K562 (cell line): ENCODE results near the gene SULT6B1. TPM values are rescaled to one million over a fixed set of nuclear protein-coding genes. Genes with fewer than 3 reads are reported as not detected.
"Not testable (repeated sequence)": the region's sequence is repeated elsewhere in the genome, so short reads cannot be mapped to it uniquely, and the experiment has no call there.

Experiments used
- ATAC-seq: fragments of 200-7000 bp; cut with Tn5 transposase; 3 replicates; pipeline ENCODE4 v1.9.1; 2020; ENCODE audit warnings: moderate library complexity
- BruUV-seq: library from RNA; stranded (reverse); fragments of 400-500 nt; replicated peaks from 2 replicates; lab custom pipeline; 2021; lab: Mats Ljungman, UMichigan
- CTCF ChIA-PET: fragments of 300-600 bp; formaldehyde crosslinking; extraction: SDS; loops from one replicate; lab custom pipeline; 2021; ENCODE audit warnings: low intra/inter-chr PET ratio; lab: Yijun Ruan, JAX
- POLR2A ChIA-PET: fragments of 300-600, 350-650 bp; sonication (Branson Sonifier 250); formaldehyde crosslinking; extraction: SDS; loops from one replicate; lab custom pipeline; 2021; ENCODE audit warnings: antibody characterized with exemption, inconsistent platforms; lab: Yijun Ruan, JAX
- DNase-seq, 4 experiments: peaks; one replicate each; pipeline versions ENCODE4 v3.0.0 to v3.0.0-alpha.2; 2011 to 2018; ENCODE audit warnings: low spot score in 3 of 4, mixed read lengths in 3 of 4; ENCODE audit errors: extremely low read depth in 1 of 4
- FAIRE-seq: peaks from 2 replicates; lab custom pipeline; 2011; peaks lifted over from hg19 to GRCh38; lab: Jason Lieb, UNC
- H2AFZ ChIP-seq: 2 replicates; pipeline ENCODE4 v1.6.0; 2011; ENCODE audit warnings: low read depth, low read length, control low read depth, inconsistent platforms
- H3K27ac ChIP-seq: fragments of 200-600 bp; 3 replicates; pipeline ENCODE4 v1.8.0; 2011; ENCODE audit warnings: low read depth, mild to moderate bottlenecking, control low read depth, inconsistent platforms, low read length, moderate library complexity, mixed read lengths; ENCODE audit errors: extremely low read depth
- H3K27me3 ChIP-seq, 2 experiments: fragments of 300-600 bp in 1 of 2; 2 replicates in 1 of 2; 3 replicates in 1 of 2; pipeline versions ENCODE4 v1.6.0 to v1.8.0; 2011; ENCODE audit warnings: inconsistent platforms in 2 of 2, low read length in 2 of 2, mild to moderate bottlenecking in 1 of 2, mixed read lengths in 1 of 2, moderate library complexity in 1 of 2; ENCODE audit not compliant: control insufficient read depth in 2 of 2, insufficient read depth in 2 of 2
- H3K36me3 ChIP-seq: fragments of 300-600 bp; 3 replicates; pipeline ENCODE4 v1.8.0; 2011; ENCODE audit warnings: mild to moderate bottlenecking, low read length, inconsistent platforms; ENCODE audit not compliant: control insufficient read depth, insufficient read depth
- H3K4me1 ChIP-seq, 2 experiments: fragments of 200-600 bp in 1 of 2; replicated peaks in 1 of 2; 2 replicates in 1 of 2; 3 replicates in 1 of 2; pipeline versions ENCODE4 v1.5.1 to v1.8.0; 2011; ENCODE audit warnings: inconsistent platforms in 2 of 2, low read length in 2 of 2, mild to moderate bottlenecking in 1 of 2, mixed read lengths in 1 of 2, moderate library complexity in 1 of 2; ENCODE audit not compliant: control insufficient read depth in 2 of 2, insufficient read depth in 2 of 2
- H3K4me2 ChIP-seq: 2 replicates; pipeline ENCODE4 v1.6.1; 2011; ENCODE audit warnings: low read length, control low read depth, inconsistent platforms, mixed read lengths; ENCODE audit not compliant: insufficient read depth
- H3K4me3 ChIP-seq: fragments of 200-600 bp; sonication (generic), shearing (Covaris generic); 2 replicates; pipeline ENCODE4 v1.5.1; 2016; ENCODE audit warnings: control low read depth, inconsistent platforms
- H3K79me2 ChIP-seq: fragments of 200-600 bp; 3 replicates; pipeline ENCODE4 v1.8.0; 2011; ENCODE audit warnings: low read length, inconsistent platforms; ENCODE audit not compliant: control insufficient read depth, insufficient read depth
- H3K9ac ChIP-seq, 2 experiments: 2 replicates each; pipeline versions ENCODE4 v1.6.0 to v1.6.1; 2011; ENCODE audit warnings: low read depth in 2 of 2, low read length in 2 of 2, control low read depth in 1 of 2, inconsistent platforms in 1 of 2, mild to moderate bottlenecking in 1 of 2, mixed read lengths in 1 of 2; ENCODE audit not compliant: insufficient read depth in 1 of 2
- H3K9me1 ChIP-seq: one replicate; pipeline ENCODE4 v1.6.0; 2011; ENCODE audit warnings: inconsistent platforms, mild to moderate bottlenecking, low read length, moderate library complexity; ENCODE audit not compliant: control insufficient read depth, insufficient read depth
- H3K9me3 ChIP-seq: replicated peaks from 2 replicates; pipeline ENCODE4 v1.5.1; 2011; ENCODE audit warnings: low read depth, low read length, inconsistent platforms; ENCODE audit not compliant: control insufficient read depth, insufficient read depth
- H4K20me1 ChIP-seq: replicated peaks from 2 replicates; pipeline ENCODE4 v1.6.1; 2011; ENCODE audit warnings: low read length, inconsistent platforms, mixed read lengths; ENCODE audit not compliant: control insufficient read depth, insufficient read depth
- SUPT5H ChIP-seq: fragments of 450-650 bp; IDR thresholded peaks from 2 replicates; pipeline ENCODE4 v1.6.1; 2016
- ZNF75A ChIP-seq: fragments of 450-650 bp; formaldehyde crosslinking; IDR thresholded peaks from 2 replicates; pipeline ENCODE4 v1.4.0; 2020; ENCODE audit warnings: mild to moderate bottlenecking
- WGBS: fragments of 100-300 bp; shearing (Covaris generic); methylation state at CpG from one replicate; pipeline ENCODE4 v1.1.6; 2016; ENCODE audit warnings: low coverage, mixed read lengths; ENCODE audit not compliant: insufficient coverage; ENCODE audit errors: missing lambda C conversion rate; 5-methylcytosine and 5-hydroxymethylcytosine counted together
- in situ Hi-C: fragments of 300-500 bp; cut with MboI; formaldehyde crosslinking; loops from 4 replicates; pipeline ENCODE4 v1.15.0; 2018; ENCODE audit warnings: inconsistent platforms, mixed read lengths
- intact Hi-C: fragments of 100-400 bp; cut with micrococcal nuclease; formaldehyde crosslinking; loops from 2 replicates; pipeline ENCODE4 v1.14.2; 2022
- polyA plus RNA-seq, 8 experiments: library from polyadenylated mRNA; depleted of rRNA in 4 of 8; stranded (reverse) in 5 of 8; unstranded in 3 of 8; fragments of >200 nt; fragmentation: Nextera tagmentation in 2 of 8; fragmentation: Illumina TruSeq in 1 of 8; extraction: Ambion mirVana in 2 of 8; extraction: Trizol in 1 of 8; gene quantifications; 2 replicates each; pipeline versions ENCODE4 v1.2.1 to v1.2.3, GENCODE V29; 2011 to 2014; ENCODE audit warnings: inconsistent platforms in 1 of 8, missing spikeins in 1 of 8
- total RNA-seq, 7 experiments: library from RNA; depleted of rRNA in 6 of 7; stranded (reverse); fragments of >200 nt in 6 of 7; fragmentation: Illumina TruSeq in 2 of 7; extraction: Trizol in 2 of 7; gene quantifications; 2 replicates each; pipeline versions ENCODE4 v1.2.1 to v1.2.3, GENCODE V29; 2011 to 2021; ENCODE audit warnings: low replicate concordance in 1 of 7
- TF ChIP-seq, protein P1 (sequence below), 3 experiments: fragments of 200-800 bp in 1 of 3; fragments of 250-450 bp in 1 of 3; fragments of 450-650 bp in 1 of 3; sonication (Bioruptor Pico) in 1 of 3; sonication (Bioruptor generic) in 1 of 3; formaldehyde crosslinking in 1 of 3; IDR thresholded peaks; 2 replicates each; pipeline versions ENCODE4 v1.6.1 to v1.8.0; 2016 to 2022; ENCODE audit warnings: mild to moderate bottlenecking in 2 of 3, missing genetic modification characterization in 2 of 3, missing compliant biosample characterization in 1 of 3, moderate library complexity in 1 of 3

The SULT6B1 gene
- total and polyA plus RNA-seq, 9 of the 15 experiments (the other 6 are each of a cell fraction or from before 2014, with no cell fraction given): not detected

DNA sequence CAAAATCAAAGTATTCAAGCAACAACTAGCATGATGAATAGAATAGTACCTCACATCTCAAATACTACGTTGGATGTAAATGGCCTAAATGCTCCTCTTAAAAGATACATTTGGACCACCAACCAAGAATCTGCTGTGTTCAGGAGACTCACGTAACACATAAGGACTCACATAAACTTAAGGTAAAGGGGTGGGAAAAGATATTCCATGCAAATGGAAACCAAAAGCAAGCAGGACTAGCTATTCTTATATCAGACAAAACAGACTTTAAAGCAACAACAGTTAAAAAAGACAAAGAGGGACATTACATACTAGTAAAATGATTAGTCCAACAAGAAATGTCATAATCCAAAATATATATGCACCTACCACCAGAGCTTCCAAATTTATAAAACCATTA lies 18.3 kb upstream of the SULT6B1 start:
- FAIRE-seq, POLR2A ChIA-PET, CTCF ChIA-PET, H2AFZ ChIP-seq, H3K9me1 ChIP-seq, H3K4me2 ChIP-seq, BruUV-seq, ATAC-seq, H3K27ac ChIP-seq, H3K27me3 ChIP-seq, H3K9ac ChIP-seq, H3K4me1 ChIP-seq, H4K20me1 ChIP-seq, intact Hi-C loops, DNase-seq, in situ Hi-C loops, H3K4me3 ChIP-seq: not testable (repeated sequence)
- peaks cover 27% of the 10 kb centered on the region for H3K9me3 ChIP-seq
- WGBS: 93% methylated on average over 2 of the region's 2 CpGs
- peaks cover 98% of the 10 kb centered on the region for H3K36me3 ChIP-seq
- H3K79me2 ChIP-seq: peaks cover 65% of the 10 kb centered on the region
- peak; percentile 90 for TF ChIP-seq ZNF75A (CRISPR knock-in tag)

DNA sequence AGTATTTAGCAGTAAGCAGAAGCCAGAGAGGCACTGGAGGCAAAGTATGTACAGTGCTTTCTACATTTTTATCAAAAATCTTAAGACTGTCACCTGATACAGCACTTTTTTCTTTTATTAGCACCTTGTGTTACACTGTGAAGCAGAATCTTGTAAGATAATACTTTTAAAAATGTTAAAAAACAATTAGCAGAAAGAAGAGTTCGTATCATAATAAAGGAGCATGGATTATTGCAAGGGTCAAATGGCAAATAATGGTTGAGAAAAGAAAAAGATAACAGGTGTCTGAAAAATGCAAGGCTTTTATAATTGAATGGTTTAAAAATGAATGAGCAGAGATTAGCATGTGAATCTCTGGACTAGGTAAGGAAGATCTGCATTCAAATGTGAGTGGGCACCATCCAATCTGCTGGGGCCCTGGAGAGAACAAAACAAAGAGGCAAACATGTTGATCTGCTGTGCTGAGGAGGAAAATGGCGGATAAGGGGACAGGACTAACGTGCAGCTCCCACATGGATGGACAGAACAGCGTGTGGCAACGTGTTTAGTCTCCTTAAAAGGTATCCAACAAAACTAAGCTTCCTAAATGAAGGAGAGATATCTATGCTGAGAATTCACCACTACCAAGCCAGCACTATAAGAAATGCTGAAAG lies 17.3 kb upstream of the SULT6B1 start:
- no peak overlapping the region for H3K4me3 ChIP-seq
- no peak overlapping the region for H3K27ac ChIP-seq
- no peaks in the 10 kb centered on the region for H4K20me1 ChIP-seq
- peaks cover 66% of the 10 kb centered on the region for H3K79me2 ChIP-seq
- no peaks in the 10 kb centered on the region for H3K9me1 ChIP-seq
- no peak overlapping the region for H2AFZ ChIP-seq
- in situ Hi-C loops (no loop called here), intact Hi-C loops (no loop called here)
- H3K36me3 ChIP-seq: peaks cover 98% of the 10 kb centered on the region
- 0 out of 2 replicates have a peak, but pooled peaks have one; percentile 6 for TF ChIP-seq SUPT5H
- TF ChIP-seq, protein P1, sequence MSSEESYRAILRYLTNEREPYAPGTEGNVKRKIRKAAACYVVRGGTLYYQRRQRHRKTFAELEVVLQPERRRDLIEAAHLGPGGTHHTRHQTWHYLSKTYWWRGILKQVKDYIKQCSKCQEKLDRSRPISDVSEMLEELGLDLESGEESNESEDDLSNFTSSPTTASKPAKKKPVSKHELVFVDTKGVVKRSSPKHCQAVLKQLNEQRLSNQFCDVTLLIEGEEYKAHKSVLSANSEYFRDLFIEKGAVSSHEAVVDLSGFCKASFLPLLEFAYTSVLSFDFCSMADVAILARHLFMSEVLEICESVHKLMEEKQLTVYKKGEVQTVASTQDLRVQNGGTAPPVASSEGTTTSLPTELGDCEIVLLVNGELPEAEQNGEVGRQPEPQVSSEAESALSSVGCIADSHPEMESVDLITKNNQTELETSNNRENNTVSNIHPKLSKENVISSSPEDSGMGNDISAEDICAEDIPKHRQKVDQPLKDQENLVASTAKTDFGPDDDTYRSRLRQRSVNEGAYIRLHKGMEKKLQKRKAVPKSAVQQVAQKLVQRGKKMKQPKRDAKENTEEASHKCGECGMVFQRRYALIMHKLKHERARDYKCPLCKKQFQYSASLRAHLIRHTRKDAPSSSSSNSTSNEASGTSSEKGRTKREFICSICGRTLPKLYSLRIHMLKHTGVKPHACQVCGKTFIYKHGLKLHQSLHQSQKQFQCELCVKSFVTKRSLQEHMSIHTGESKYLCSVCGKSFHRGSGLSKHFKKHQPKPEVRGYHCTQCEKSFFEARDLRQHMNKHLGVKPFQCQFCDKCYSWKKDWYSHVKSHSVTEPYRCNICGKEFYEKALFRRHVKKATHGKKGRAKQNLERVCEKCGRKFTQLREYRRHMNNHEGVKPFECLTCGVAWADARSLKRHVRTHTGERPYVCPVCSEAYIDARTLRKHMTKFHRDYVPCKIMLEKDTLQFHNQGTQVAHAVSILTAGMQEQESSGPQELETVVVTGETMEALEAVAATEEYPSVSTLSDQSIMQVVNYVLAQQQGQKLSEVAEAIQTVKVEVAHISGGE (CRISPR knock-in tag; IDR thresholded peaks at IDR 0.05): no peak
- H3K9me3 ChIP-seq: peaks cover 27% of the 10 kb centered on the region
- no peak overlapping the region for H3K9ac ChIP-seq
- ChIA-PET CTCF (no interaction called here), POLR2A (no interaction called here)
- ATAC-seq (no peak), FAIRE-seq (no peak), DNase-seq (no peak)
- H3K4me1 ChIP-seq: no peaks in the 10 kb centered on the region
- WGBS: 95% methylated on average over 5 of the region's 5 CpGs
- no peak overlapping the region for H3K4me2 ChIP-seq
- no TSS peak for BruUV-seq
- no peaks in the 10 kb centered on the region for H3K27me3 ChIP-seq
